ENCODE results near the gene ATXN10. TPM values are rescaled to one million over a fixed set of nuclear protein-coding genes. Genes with fewer than 3 reads are reported as not detected.

The ATXN10 gene
- total and polyA plus RNA-seq, 2 of the 8 experiments (the other 6 are each of a cell fraction or from before 2014, with no cell fraction given): 134 to 210 TPM

DNA sequence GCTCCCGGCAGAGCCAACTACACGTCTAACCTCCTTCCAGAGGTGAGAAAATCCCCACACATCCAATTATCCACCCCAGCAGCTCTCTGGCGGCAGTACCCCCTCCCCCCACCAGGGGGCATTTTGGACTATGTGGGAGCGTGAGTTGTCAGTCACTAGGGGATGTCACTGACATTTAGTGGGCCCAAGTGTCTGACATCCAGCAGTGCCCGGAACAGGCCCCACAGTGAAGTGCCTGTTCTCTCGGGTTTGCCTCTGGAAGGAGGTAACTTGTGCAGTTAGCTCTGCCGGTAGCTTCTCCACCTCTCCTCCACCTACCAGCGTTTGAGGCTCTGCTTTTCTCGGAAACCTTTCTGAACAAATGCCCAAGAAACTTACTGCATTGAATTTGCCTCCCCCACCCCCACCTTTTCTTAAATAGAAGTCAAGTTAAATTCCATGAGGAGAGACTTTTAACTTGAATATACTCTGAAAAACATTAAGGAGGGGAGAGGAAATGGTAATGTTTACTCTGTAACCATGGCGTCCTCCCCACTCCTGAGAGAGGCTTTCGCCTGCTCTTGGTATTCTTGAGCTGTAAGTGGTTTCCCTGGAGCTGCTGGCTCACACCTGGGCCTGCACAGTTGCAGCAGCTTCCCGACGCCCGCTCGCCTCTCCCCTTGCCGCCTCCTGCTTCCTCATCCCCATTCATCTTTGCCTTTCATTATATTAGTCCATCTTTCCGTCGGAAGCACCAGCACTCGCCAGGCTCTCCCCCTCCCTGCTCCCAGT lies 192.5 kb downstream of the ATXN10 start (continued):
- TF ChIP-seq, protein P1, sequence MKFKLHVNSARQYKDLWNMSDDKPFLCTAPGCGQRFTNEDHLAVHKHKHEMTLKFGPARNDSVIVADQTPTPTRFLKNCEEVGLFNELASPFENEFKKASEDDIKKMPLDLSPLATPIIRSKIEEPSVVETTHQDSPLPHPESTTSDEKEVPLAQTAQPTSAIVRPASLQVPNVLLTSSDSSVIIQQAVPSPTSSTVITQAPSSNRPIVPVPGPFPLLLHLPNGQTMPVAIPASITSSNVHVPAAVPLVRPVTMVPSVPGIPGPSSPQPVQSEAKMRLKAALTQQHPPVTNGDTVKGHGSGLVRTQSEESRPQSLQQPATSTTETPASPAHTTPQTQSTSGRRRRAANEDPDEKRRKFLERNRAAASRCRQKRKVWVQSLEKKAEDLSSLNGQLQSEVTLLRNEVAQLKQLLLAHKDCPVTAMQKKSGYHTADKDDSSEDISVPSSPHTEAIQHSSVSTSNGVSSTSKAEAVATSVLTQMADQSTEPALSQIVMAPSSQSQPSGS (IDR thresholded peaks at IDR 0.05; ENCODE audit: low read length): no peak
- TF ChIP-seq CHD1 (IDR thresholded peaks at IDR 0.05; ENCODE audit: low read depth, low read length) (no peak), TAF1 (IDR thresholded peaks at IDR 0.05; ENCODE audit: low read depth, low read length) (no peak), YY1 (IDR thresholded peaks at IDR 0.05; ENCODE audit: low read depth, low read length) (no peak), CEBPB (IDR thresholded peaks at IDR 0.05; ENCODE audit: low read depth, low read length) (no peak), MAFK (IDR thresholded peaks at IDR 0.05; ENCODE audit: low read depth, low read length) (no peak), TBP (IDR thresholded peaks at IDR 0.05; ENCODE audit: low read depth, low read length) (no peak), CBX8 (IDR thresholded peaks at IDR 0.05; ENCODE audit: borderline replicate concordance, low read depth, low read length) (no peak), EP300 (IDR thresholded peaks at IDR 0.05; ENCODE audit: borderline replicate concordance in 1 of 2, low read depth in 2 of 2, low read length in 2 of 2) (no peak)

Measured in H1 (cell line).